GM23248 (cell line): ENCODE results near the gene ALDH3B1.
"Not testable (repeated sequence)": the region's sequence is repeated elsewhere in the genome, so short reads cannot be mapped to it uniquely, and the experiment has no call there.

ENCODE experiments used
- EZH2 ChIP-seq: fragments of 200-600 bp; sonication (generic); IDR thresholded peaks from 2 replicates; pipeline ENCODE4 v1.6.1; 2018; ENCODE audit warnings: antibody characterized with exemption, mild to moderate bottlenecking; ENCODE audit not compliant: insufficient read depth, poor library complexity, severe bottlenecking
- EZH2phosphoT487 ChIP-seq: fragments of 200-600 bp; sonication (generic); IDR thresholded peaks from 2 replicates; pipeline ENCODE4 v1.6.1; 2018; ENCODE audit warnings: antibody characterized with exemption, moderate library complexity, mild to moderate bottlenecking, low read depth; ENCODE audit not compliant: insufficient read depth

- TF ChIP-seq EZH2, EZH2phosphoT487: not testable (repeated sequence)
Measured at GRCh38 chr11:67993821-67994220, 16.3 kb upstream of the ALDH3B1 start.
